T47D (cell line): ENCODE data around the gene DMD.
A peak's percentile ranks its signal among the peaks of the same experiment; 100 is the strongest.

ENCODE experiments used
- DNase-seq, 2 experiments: peaks; one replicate each; pipeline versions ENCODE4 v3.0.0 to v3.0.0-alpha.2; 2011 to 2012; ENCODE audit warnings: low read depth in 1 of 2, low spot score in 1 of 2
- JUND ChIP-seq: IDR thresholded peaks from 2 replicates; pipeline ENCODE4 v1.6.1; 2012; ENCODE audit warnings: low read depth
- in situ Hi-C: cut with HindIII; loops from 2 replicates; pipeline ENCODE4 v1.10.0; 2016; ENCODE audit warnings: low sequenced_read_pairs, low pct_unique_long_range_greater_than_20kb

Gene DMD

GRCh38 chrX:33211356-33212260 is at the start of gene DMD:
TSS of gene DMD (minus strand) at chrX:33211549. CDS start at chrX:33211312, 237 bp downstream.
- in situ Hi-C loops: no loop called here
- TF ChIP-seq JUND: no peak
- peak in 1 of 2 experiments; percentile 38 for DNase-seq

- DNase-seq: no peak
- no peak for TF ChIP-seq JUND
- in situ Hi-C loops: no loop called here
Measured at GRCh38 chrX:33252306-33252825, 41.0 kb upstream of the DMD start.

- DNase-seq: no peak
- no peak for TF ChIP-seq JUND
- in situ Hi-C loops: no loop called here
Measured at GRCh38 chrX:33218819-33219218, 7.5 kb upstream of the DMD start.

- in situ Hi-C loops: no loop called here
- no peak for DNase-seq
- no peak for TF ChIP-seq JUND
Measured at GRCh38 chrX:33210156-33210555, 1.2 kb downstream of the DMD start.

- no peak for DNase-seq
- TF ChIP-seq JUND: no peak
- in situ Hi-C loops: no loop called here
Measured at GRCh38 chrX:33207056-33207455, 4.3 kb downstream of the DMD start.

- in situ Hi-C loops: no loop called here
- no peak for TF ChIP-seq JUND
- no peak for DNase-seq
Measured at GRCh38 chrX:33205321-33205720, 6.0 kb downstream of the DMD start.

GRCh38 chrX:33204889-33205288 is 6.5 kb downstream of the DMD start:
- no peak for DNase-seq
- in situ Hi-C loops: no loop called here
- no peak for TF ChIP-seq JUND

- in situ Hi-C loops: no loop called here
- no peak for TF ChIP-seq JUND
- peak in 1 of 2 experiments; percentile 2 for DNase-seq
Measured at GRCh38 chrX:33198561-33199279, 12.6 kb downstream of the DMD start.

GRCh38 chrX:33195698-33196097 is 15.7 kb downstream of the DMD start:
- DNase-seq: no peak
- in situ Hi-C loops: no loop called here
- no peak for TF ChIP-seq JUND

- TF ChIP-seq JUND: no peak
- no peak for DNase-seq
- in situ Hi-C loops: no loop called here
Measured at GRCh38 chrX:33194876-33195433, 16.4 kb downstream of the DMD start.

GRCh38 chrX:33194289-33194688 is 17.1 kb downstream of the DMD start:
- TF ChIP-seq JUND: no peak
- in situ Hi-C loops: no loop called here
- DNase-seq: no peak

GRCh38 chrX:33190016-33190415 is 21.3 kb downstream of the DMD start:
- no peak for DNase-seq
- in situ Hi-C loops: no loop called here
- TF ChIP-seq JUND: no peak

GRCh38 chrX:33188881-33189280 is 22.5 kb downstream of the DMD start:
- TF ChIP-seq JUND: no peak
- in situ Hi-C loops: no loop called here
- DNase-seq: no peak
